ENCODE measurements around the gene EPC2. TPM values are rescaled to one million over a fixed set of nuclear protein-coding genes. Genes with fewer than 3 reads are reported as not detected.

EPC2 gene
- total RNA-seq, 2 experiments from 2014 or later: 12.8 to 26.3 TPM

GRCh38 chr2:148640767-148641166 is 3.8 kb upstream of the EPC2 start:
- TF ChIP-seq EZH2phosphoT487 (IDR thresholded peaks at IDR 0.05; ENCODE audit: borderline replicate concordance, low read depth, low read length) (no peak), CTCF (conservative IDR thresholded peaks at IDR 0.05; ENCODE audit: low read length) (peak; percentile 29; the same call in 1 of the 2 replicates)
- Histone ChIP-seq H3K4me1 (ENCODE audit: insufficient read depth, low read length, poor library complexity, severe bottlenecking) (peaks cover 13% of the 10 kb centered on the region), H3K4me3 (ENCODE audit: low read depth, low read length, poor library complexity, severe bottlenecking) (no peak overlapping the region), H3K27ac (ENCODE audit: low read depth, low read length, poor library complexity, severe bottlenecking) (no peak overlapping the region), H3K4me2 (ENCODE audit: low read length) (no peak overlapping the region), H3K9me2 (ENCODE audit: insufficient read depth, low read length) (no peaks in the 10 kb centered on the region), H2AFZ (ENCODE audit: low read length) (no peak overlapping the region), H3K36me3 (ENCODE audit: insufficient read depth, low read length) (no peaks in the 10 kb centered on the region), H3K9me3 (ENCODE audit: low read length) (no peaks in the 10 kb centered on the region), H4K20me1 (ENCODE audit: insufficient read depth, low read length) (peaks cover 4% of the 10 kb centered on the region; the same call in 1 of the 2 replicates), H3K79me2 (ENCODE audit: insufficient read depth, low read depth, low read length) (peaks cover 5% of the 10 kb centered on the region)
- POLR2A ChIA-PET: interaction anchor here (1.0 to 1.2 kb wide), 2 partner anchors 12 to 20 kb away, joined by 3 to 5 read pairs; no protein-coding TSS in a partner anchor
- no TSS peak for BruUV-seq (replicated peaks)
- CTCF ChIA-PET (ENCODE audit: unreplicated experiment): no interaction called here
- intact Hi-C loops (cut with micrococcal nuclease; ENCODE audit: unreplicated experiment): loop anchor here (10.0 kb wide), 2 partner anchors 344 to 944 kb away; partner anchors contain the start of gene MMADHC
- no peak for DNase-seq (ENCODE audit: low spot score)

- peaks cover 6% of the 10 kb centered on the region; the same call in 1 of the 2 replicates for H4K20me1 ChIP-seq (ENCODE audit: insufficient read depth, low read length)
- peaks cover 19% of the 10 kb centered on the region for H3K79me2 ChIP-seq (ENCODE audit: insufficient read depth, low read depth, low read length)
- BruUV-seq (replicated peaks): no TSS peak
- no peaks in the 10 kb centered on the region for H3K9me2 ChIP-seq (ENCODE audit: insufficient read depth, low read length)
- no peak overlapping the region for H3K27ac ChIP-seq (ENCODE audit: low read depth, low read length, poor library complexity, severe bottlenecking)
- no peak overlapping the region for H2AFZ ChIP-seq (ENCODE audit: low read length)
- DNase-seq (ENCODE audit: low spot score): no peak
- TF ChIP-seq EZH2phosphoT487 (IDR thresholded peaks at IDR 0.05; ENCODE audit: borderline replicate concordance, low read depth, low read length): no peak
- no peak for TF ChIP-seq CTCF (conservative IDR thresholded peaks at IDR 0.05; ENCODE audit: low read length)
- H3K9me3 ChIP-seq (ENCODE audit: low read length): no peaks in the 10 kb centered on the region
- peaks cover 13% of the 10 kb centered on the region for H3K4me1 ChIP-seq (ENCODE audit: insufficient read depth, low read length, poor library complexity, severe bottlenecking)
- POLR2A ChIA-PET: interaction anchor here (0.6 to 1.0 kb wide), 2 partner anchors 11 to 15 kb away, joined by 3 read pairs; no protein-coding TSS in a partner anchor
- CTCF ChIA-PET (ENCODE audit: unreplicated experiment): interaction anchor here (0.6 kb wide), 2 partner anchors 28 to 374 kb away, joined by 3 read pairs; no protein-coding TSS in a partner anchor
- no peaks in the 10 kb centered on the region for H3K36me3 ChIP-seq (ENCODE audit: insufficient read depth, low read length)
- intact Hi-C loops (cut with micrococcal nuclease; ENCODE audit: unreplicated experiment): loop anchor here (10.0 kb wide), 2 partner anchors 343 to 943 kb away; partner anchors contain the start of gene MMADHC
- no peak overlapping the region for H3K4me2 ChIP-seq (ENCODE audit: low read length)
- H3K4me3 ChIP-seq (ENCODE audit: low read depth, low read length, poor library complexity, severe bottlenecking): no peak overlapping the region
These were observed 2.3 kb upstream of the EPC2 start for GRCh38 chr2:148642112-148642744.
